OCI-LY7 (cell line): ENCODE data around the gene CANT1. TPM values are rescaled to one million over a fixed set of nuclear protein-coding genes. Genes with fewer than 3 reads are reported as not detected.

ENCODE experiments used
- BruUV-seq: library from RNA; stranded (reverse); fragments of 400-500 nt; replicated peaks from 2 replicates; lab custom pipeline; 2021; lab: Mats Ljungman, UMichigan
- CTCF ChIA-PET: fragments of 300-600 bp; sonication (Branson Sonifier 250); formaldehyde crosslinking; loops from one replicate; lab custom pipeline; 2022; ENCODE audit warnings: antibody characterized with exemption; ENCODE audit not compliant: unreplicated experiment; lab: Charles Lee
- POLR2A ChIA-PET: fragments of 300-600 bp; sonication (Branson Sonifier 250); formaldehyde crosslinking; loops from one replicate; lab custom pipeline; 2022; ENCODE audit warnings: antibody characterized with exemption; lab: Charles Lee
- DNase-seq: peaks from one replicate; pipeline ENCODE4 v3.0.0-alpha.2; 2015; ENCODE audit warnings: low spot score
- H2AFZ ChIP-seq: fragments of 200-600 bp; sonication (generic), shearing (Covaris generic); 2 replicates; pipeline ENCODE4 v1.6.1; 2014; ENCODE audit warnings: mild to moderate bottlenecking, antibody characterized with exemption, low read length, moderate library complexity
- H3K27ac ChIP-seq: fragments of 200-600 bp; sonication (generic); 2 replicates; pipeline ENCODE4 v1.5.1; 2014; ENCODE audit warnings: mixed run types, low read depth, mild to moderate bottlenecking, moderate library complexity, low read length, inconsistent platforms; ENCODE audit not compliant: poor library complexity, severe bottlenecking
- H3K36me3 ChIP-seq: fragments of 200-600 bp; sonication (generic); 2 replicates; pipeline ENCODE4 v1.6.1; 2014; ENCODE audit warnings: mild to moderate bottlenecking, antibody characterized with exemption, low read length, moderate library complexity, mixed read lengths; ENCODE audit not compliant: insufficient read depth
- H3K4me1 ChIP-seq: fragments of 200-600 bp; sonication (generic); 2 replicates; pipeline ENCODE4 v1.5.1; 2014; ENCODE audit warnings: mild to moderate bottlenecking, low read length; ENCODE audit not compliant: insufficient read depth, poor library complexity, severe bottlenecking
- H3K4me2 ChIP-seq: fragments of 200-600 bp; sonication (generic); 2 replicates; pipeline ENCODE4 v1.6.1; 2014; ENCODE audit warnings: mild to moderate bottlenecking, low read length
- H3K4me3 ChIP-seq: fragments of 200-600 bp; sonication (generic); 2 replicates; pipeline ENCODE4 v1.5.1; 2014; ENCODE audit warnings: mild to moderate bottlenecking, low read depth, low read length; ENCODE audit not compliant: poor library complexity, severe bottlenecking
- H3K79me2 ChIP-seq: fragments of 200-600 bp; sonication (generic); 2 replicates; pipeline ENCODE4 v1.6.1; 2016; ENCODE audit warnings: low read depth, mild to moderate bottlenecking, low read length, moderate library complexity, mixed read lengths; ENCODE audit not compliant: insufficient read depth
- H3K9me2 ChIP-seq: fragments of 200-600 bp; sonication (generic); 2 replicates; pipeline ENCODE4 v1.6.1; 2016; ENCODE audit warnings: mild to moderate bottlenecking, low read length, mixed read lengths; ENCODE audit not compliant: insufficient read depth
- H3K9me3 ChIP-seq: fragments of 200-600 bp; sonication (generic); 2 replicates; pipeline ENCODE4 v1.6.1; 2014; ENCODE audit warnings: mild to moderate bottlenecking, mixed run types, low read length, mixed read lengths
- H4K20me1 ChIP-seq: fragments of 200-600 bp; sonication (generic); 2 replicates; pipeline ENCODE4 v1.6.1; 2014; ENCODE audit warnings: mild to moderate bottlenecking, antibody characterized with exemption, low read length, moderate library complexity, mixed read lengths; ENCODE audit not compliant: insufficient read depth
- EZH2phosphoT487 ChIP-seq: fragments of 200-600 bp; sonication (generic); IDR thresholded peaks from 2 replicates; pipeline ENCODE4 v1.6.1; 2018; ENCODE audit warnings: low read depth, borderline replicate concordance, mild to moderate bottlenecking, mixed run types, antibody characterized with exemption, low read length, moderate library complexity, mixed read lengths
- intact Hi-C: fragments of 100-400 bp; cut with micrococcal nuclease; formaldehyde crosslinking; loops from one replicate; pipeline ENCODE4 v1.10.0; 2022; ENCODE audit not compliant: unreplicated experiment
- total RNA-seq, 2 experiments: library from RNA; depleted of rRNA in 1 of 2; stranded (reverse); fragments of >200 nt in 1 of 2; shearing (Covaris generic) in 1 of 2; gene quantifications; 2 replicates each; pipeline ENCODE4 v1.2.3, GENCODE V29; 2014 to 2022
- TF ChIP-seq, protein P1 (sequence below): fragments of 200-600 bp; sonication (generic); conservative IDR thresholded peaks from 2 replicates; pipeline ENCODE4 v1.5.1; 2014; ENCODE audit warnings: mild to moderate bottlenecking, antibody characterized with exemption, low read length, moderate library complexity, mixed read lengths

Gene CANT1
- total RNA-seq, 2 experiments from 2014 or later: 37.2 to 60.5 TPM

DNA sequence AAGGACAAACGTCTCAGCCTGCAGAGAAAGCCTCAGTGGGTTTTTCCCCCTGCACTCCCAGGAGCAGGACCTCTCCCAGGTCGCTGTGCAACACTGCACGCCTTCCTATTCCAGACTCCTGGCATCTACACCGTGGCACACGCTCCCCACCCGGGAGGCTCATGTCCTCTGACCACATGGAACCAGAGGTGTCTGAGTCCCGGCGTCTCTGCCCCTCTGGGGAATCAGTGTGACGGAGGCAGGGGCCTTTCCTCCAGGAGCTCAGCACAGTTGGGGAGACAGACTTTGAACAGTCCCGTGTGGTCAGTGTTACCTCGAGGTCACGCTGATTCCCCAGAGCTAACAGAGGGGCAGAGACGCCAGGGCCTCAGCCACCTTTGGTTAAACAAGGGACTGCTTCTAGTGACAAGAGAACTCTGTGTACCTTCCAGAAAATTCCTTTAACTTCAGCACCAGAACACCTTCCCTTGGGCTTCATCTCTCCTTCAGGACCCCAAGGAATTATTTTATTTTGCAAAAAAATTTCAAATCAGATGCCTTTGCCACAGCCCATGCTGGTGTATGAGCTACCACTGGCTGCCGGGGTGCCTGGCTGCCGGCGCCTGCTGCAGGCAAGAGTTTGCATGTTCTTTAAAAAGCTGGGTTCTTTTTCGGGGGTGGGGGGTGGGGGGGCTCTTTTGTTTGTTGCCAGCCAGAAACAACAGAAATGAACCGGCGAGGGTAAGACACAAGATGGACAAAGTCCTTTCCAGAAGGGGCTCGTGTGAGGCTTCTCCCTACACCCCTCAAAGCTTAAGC, 6.6 kb downstream of the CANT1 start:
- Histone ChIP-seq H3K4me2 (no peak overlapping the region), H3K4me3 (no peak overlapping the region), H4K20me1 (peaks cover 3% of the 10 kb centered on the region; the same call in 1 of the 2 replicates), H3K79me2 (peaks cover 11% of the 10 kb centered on the region), H3K36me3 (peaks cover 25% of the 10 kb centered on the region), H3K9me2 (no peaks in the 10 kb centered on the region), H3K9me3 (no peaks in the 10 kb centered on the region), H2AFZ (no peak overlapping the region), H3K27ac (no peak overlapping the region), H3K4me1 (peaks cover 7% of the 10 kb centered on the region)
- ChIA-PET CTCF (interaction anchor here (0.6 kb wide), 1 partner anchor 31 kb away, joined by 3 read pairs; no protein-coding TSS in a partner anchor), POLR2A (interaction anchor here (0.6 kb wide), 1 partner anchor 51 kb away, joined by 5 read pairs; no protein-coding TSS in a partner anchor)
- intact Hi-C loops: no loop called here
- TF ChIP-seq, protein P1, sequence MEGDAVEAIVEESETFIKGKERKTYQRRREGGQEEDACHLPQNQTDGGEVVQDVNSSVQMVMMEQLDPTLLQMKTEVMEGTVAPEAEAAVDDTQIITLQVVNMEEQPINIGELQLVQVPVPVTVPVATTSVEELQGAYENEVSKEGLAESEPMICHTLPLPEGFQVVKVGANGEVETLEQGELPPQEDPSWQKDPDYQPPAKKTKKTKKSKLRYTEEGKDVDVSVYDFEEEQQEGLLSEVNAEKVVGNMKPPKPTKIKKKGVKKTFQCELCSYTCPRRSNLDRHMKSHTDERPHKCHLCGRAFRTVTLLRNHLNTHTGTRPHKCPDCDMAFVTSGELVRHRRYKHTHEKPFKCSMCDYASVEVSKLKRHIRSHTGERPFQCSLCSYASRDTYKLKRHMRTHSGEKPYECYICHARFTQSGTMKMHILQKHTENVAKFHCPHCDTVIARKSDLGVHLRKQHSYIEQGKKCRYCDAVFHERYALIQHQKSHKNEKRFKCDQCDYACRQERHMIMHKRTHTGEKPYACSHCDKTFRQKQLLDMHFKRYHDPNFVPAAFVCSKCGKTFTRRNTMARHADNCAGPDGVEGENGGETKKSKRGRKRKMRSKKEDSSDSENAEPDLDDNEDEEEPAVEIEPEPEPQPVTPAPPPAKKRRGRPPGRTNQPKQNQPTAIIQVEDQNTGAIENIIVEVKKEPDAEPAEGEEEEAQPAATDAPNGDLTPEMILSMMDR: no peak
- TF ChIP-seq EZH2phosphoT487: no peak
- DNase-seq: no peak
- no TSS peak for BruUV-seq

DNA sequence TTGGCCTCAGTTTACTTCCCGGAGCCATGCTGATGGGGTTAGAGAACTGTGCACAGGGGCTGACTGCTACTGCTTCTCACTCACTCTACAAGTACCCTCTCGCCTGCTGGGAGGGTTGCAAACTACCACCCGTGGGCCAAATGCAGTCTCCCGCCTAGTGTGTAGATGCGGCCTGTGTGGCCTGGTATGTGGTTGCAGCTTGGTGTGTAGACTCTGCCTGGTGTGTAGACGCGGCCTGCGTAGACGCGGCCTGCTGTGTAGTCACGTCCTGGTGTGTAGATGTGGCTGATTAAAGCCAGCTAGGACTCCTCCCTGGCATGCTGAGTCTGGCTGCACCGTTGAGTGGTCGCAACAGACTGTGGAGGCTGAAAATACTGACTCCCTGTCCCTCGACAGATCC, 7.3 kb downstream of the CANT1 start:
- H3K9me3 ChIP-seq: no peaks in the 10 kb centered on the region
- H4K20me1 ChIP-seq: peaks cover 2% of the 10 kb centered on the region; the same call in 1 of the 2 replicates
- no peak for DNase-seq
- H3K4me1 ChIP-seq: peaks cover under 1% of the 10 kb centered on the region
- intact Hi-C loops: no loop called here
- no peak overlapping the region for H3K27ac ChIP-seq
- no peak for TF ChIP-seq EZH2phosphoT487
- TF ChIP-seq, protein P1: no peak
- POLR2A ChIA-PET: no interaction called here
- no peaks in the 10 kb centered on the region for H3K9me2 ChIP-seq
- H3K79me2 ChIP-seq: peaks cover 4% of the 10 kb centered on the region
- H3K36me3 ChIP-seq: peaks cover 32% of the 10 kb centered on the region
- CTCF ChIA-PET: no interaction called here
- BruUV-seq: no TSS peak
- no peak overlapping the region for H3K4me2 ChIP-seq
- H2AFZ ChIP-seq: no peak overlapping the region
- H3K4me3 ChIP-seq: no peak overlapping the region
